AML-193 (cell line): Measurements from ENCODE around the gene KHDC4.

ENCODE experiments used
- DNase-seq, 2 experiments: peaks; one replicate each; lab custom pipeline; 2025; lab: John Stamatoyannopoulos, UW

Gene KHDC4

GRCh38 chr1:155969377-155969791 lies 35.2 kb upstream of the KHDC4 start:
- DNase-seq, result no peak

DNA sequence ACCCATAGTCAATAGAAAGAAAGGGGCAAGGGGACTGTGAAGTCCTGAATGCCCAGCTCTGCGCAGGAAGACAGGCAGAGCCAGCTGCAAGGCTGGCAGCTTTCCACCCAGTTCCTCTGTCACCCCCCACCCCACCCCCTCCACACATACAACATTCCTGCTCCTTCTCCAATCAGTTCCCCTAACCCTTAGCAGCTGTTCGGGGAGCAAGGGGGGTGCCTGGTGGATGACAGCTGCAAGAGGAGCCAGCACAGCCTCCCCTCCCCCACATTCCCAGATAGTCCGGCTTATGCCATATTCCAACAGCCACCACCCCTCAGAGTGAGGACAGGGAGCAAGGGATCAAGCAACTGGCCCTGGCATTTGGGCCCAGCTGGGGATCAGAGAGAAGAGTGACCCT lies 34.5 kb upstream of the KHDC4 start:
- no peak for DNase-seq

GRCh38 chr1:155968051-155968400 lies 33.8 kb upstream of the KHDC4 start:
- no peak for DNase-seq

- DNase-seq, result no peak
Observed at GRCh38 chr1:155967341-155968050, 33.3 kb upstream of the KHDC4 start.

DNA sequence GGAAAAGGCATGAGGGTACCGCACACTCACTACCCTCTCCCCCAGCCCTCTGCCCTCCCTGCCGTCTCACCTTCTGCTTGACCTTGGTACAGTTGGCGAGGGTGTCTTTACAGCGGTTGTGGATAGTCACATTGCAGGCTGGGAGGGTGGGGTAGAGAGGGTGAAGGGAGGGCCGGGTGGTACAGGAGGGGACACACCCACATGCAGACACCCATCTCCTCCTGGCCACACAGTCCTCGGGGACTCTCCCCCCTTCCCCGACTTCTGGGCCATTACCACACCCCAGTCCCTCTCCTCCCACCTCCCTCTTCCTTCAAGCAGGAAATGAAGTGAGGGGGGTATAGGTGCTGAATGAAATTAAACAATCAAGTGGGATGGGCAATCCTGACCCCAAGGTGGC lies 32.5 kb upstream of the KHDC4 start:
- no peak for DNase-seq

GRCh38 chr1:155966135-155966534 lies 31.9 kb upstream of the KHDC4 start:
- no peak for DNase-seq

DNA sequence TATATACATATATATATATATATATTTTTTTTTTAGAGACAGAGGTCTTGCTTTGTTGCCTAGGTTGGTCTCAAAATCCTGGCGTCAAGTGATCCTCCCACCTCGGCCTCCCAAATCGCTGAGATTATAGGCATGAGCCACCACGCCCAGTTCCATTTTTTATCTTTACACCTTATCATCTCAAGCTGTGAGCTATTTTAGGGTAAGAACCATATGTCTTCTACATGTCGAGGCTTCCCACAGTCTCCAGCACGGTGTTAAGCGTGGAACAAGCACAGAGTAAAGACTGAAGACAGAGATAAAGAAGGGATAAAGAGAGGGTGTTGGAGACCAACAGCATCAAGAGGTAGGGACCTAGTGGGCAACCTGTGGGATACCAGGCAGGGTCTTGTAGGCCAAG lies 30.0 kb upstream of the KHDC4 start:
- no peak for DNase-seq

DNA sequence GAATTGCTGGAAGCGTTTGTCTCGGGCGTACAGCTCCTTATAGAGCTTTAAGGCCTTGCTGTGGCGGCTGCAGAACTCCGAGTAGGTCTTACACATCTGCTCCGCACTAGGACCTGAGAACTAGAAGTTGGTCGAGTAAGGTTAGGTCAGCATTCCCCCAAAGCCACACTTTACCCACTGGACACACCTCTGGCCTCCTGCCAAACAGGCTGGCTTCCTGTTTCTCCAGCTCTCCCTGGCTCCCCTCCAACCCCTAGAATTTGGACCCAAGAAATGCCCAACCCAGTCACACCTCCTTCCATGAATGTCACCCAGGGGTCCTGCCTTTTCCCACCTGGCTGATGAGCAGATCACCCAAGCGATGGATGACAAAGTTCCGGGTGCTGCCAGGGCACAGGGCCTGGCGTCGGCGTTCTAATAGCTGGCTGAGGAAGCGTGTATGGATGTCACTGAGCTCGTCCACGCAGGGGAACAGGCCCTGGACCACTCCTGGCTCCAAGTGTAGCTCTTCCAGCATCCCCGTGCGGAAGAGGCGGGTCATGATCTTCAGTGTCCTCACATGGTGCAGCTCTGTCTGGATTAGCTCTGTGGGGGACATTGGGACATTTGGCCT lies 28.5 kb upstream of the KHDC4 start:
- DNase-seq, result no peak

DNA sequence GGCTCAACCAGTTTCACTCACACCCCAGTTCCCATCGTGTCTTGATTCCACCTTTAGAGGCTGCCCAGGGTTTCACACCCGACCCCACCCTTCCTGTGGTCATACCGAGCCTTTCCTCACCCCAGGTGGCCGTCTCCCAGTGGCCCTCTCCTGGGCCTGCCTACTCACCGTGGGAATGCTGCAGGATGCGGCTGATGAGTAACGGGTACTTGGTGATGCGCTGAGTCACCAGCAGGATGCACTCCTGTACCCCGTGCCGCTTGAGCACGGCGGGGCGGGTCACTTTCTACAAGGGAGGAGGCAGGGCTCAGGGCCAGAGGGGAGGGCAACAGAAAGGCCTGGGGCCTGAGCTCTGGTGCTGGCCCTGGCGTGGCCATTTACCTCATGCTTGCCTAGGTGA lies 27.7 kb upstream of the KHDC4 start:
- DNase-seq, result no peak

DNA sequence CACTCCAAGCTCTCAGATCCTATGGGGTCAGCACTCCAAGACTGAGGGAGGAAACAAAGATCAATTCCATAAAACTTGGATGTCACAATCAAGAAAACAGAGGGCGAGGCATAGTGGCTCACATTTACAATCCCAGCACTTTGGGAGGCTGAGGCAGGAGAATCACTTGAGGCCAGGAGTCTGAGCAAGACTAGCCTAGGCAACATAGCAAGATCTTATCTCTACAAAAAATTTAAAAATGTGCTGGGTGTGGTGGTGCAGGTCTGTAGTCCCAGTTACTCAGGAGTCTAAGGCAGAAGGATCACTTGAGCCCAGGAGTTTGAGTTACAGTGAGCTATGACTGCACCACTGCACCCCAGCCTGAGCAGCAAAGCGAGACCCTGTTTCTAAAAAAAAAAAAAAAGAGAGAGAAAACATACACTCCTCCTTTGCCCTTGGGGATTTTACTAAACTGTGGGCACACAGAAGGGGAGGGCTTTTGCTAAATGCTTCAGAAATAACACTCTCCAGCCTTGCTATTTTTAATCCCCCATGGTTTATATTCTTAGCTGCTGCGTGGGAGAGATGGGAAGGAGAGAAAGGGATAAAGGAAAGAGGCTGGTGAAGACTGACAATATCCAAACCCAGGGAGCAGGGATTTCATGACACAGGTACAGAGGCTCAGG lies 26.0 kb upstream of the KHDC4 start:
- no peak for DNase-seq

DNA sequence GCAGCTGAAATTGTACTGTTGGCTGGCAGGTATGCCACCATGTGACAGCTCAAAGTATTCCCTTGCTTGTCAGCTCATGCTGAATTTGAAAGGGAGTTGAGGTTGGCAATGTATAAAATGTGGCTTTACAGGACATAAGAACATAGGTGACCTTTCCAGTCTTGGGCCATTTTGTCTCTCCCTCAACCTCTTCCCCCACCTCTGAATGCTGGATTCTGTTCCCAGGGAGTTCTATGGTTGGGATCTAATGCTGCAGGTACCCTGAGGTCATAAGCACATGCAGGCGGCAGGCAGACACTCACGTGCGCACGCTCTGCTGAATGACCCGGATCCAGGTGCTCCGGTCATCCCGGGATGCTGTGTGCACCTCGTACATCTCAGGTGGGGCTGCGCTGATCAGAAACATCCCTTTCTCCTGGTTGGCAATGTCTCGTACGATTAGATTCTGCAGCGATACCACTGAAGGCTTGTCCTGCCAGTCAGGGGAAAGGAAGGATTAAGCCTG lies 23.2 kb upstream of the KHDC4 start:
- DNase-seq, result no peak

GRCh38 chr1:155954645-155955044 lies 20.4 kb upstream of the KHDC4 start:
- no peak for DNase-seq

- no peak for DNase-seq
Observed at GRCh38 chr1:155952505-155952890, 18.3 kb upstream of the KHDC4 start.

- no peak for DNase-seq
Observed at GRCh38 chr1:155951753-155952504, 17.7 kb upstream of the KHDC4 start.

DNA sequence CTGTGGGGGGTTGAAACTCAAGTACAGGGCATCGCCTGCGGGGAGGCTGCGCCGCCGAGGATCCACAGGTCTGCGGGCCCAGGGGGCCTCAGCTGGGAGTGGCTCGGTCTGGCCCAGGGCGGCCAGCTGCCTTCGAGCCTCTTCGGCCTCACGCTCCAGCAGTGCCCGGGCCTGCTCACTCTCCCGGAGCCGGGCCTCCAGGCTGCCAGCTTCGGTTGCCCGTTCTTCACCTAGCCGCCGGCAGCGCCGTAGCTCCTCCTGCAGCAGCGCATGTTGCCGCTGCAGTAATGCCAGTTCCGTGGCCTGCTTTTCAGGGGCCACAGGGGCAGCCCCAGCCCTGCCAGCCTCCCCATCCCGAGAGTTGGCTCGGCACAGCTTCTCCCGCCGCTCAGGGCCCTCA lies 16.6 kb upstream of the KHDC4 start:
- no peak for DNase-seq

DNA sequence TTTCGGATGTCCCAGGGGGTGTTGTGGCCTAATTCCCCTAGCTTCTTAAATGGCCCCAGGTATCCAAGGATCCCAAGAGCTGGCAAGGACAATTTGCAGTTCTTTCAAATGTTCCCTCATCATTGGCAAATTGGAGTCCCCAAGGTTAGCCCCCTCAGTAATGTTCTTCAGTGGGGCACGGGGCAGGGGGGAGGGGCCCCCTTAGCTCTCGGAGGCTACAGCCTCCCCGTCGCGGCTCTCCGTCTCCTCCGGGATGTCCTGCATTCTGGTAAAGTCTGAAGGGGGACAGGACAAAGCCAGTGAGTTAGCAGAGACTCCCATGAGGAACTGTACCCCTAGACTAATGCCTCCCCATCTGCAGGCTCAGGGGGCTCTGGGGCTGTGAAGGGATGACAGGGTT lies 13.5 kb upstream of the KHDC4 start:
- no peak for DNase-seq

- no peak for DNase-seq
Observed at GRCh38 chr1:155947292-155947691, 13.1 kb upstream of the KHDC4 start.

DNA sequence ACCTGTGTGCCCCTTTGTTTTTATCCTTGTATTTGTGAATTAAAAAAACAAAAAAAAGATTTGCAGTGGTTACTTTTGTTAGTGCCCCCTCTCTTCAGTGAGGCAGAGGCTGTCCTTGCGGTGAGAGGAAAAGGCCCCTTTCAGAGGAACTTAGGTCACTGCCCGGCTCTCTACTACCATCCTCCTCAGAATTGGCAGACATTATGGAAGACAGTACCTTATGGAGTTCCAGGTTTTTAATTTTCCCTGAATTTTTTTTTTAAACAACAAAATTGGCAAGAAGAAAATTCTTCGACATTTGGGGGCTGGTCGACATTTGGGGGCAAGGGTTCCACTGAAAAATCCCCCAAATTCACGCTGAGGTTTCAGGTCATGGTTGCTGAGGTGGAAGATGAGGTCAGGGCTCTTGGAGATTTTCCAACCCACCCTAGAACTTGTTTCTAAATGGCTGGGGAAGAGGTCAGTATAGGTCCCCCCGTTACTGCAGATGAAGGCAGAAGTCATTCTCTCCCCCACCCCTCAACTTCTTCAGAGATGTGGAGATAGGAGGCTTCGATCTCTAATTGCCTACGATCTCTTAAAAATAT lies 12.5 kb upstream of the KHDC4 start:
- no peak for DNase-seq

DNA sequence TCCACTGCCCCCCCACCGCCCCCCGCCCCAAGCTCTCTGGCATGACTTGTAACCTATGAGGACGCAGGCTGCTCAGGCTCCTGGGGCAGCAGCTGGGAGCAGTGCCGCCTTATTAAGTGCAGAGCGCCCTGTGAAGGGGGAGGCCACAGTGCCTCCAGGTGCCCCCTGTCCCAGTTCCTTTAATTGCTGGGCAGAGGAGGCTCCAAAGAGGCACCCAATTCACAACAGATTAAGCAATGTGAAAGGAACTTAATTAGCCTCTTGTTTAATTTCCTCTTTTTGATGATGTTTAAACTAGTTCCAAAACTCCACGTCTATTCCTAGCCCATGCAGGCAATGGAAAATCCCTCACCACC lies 10.2 kb upstream of the KHDC4 start:
- DNase-seq, result peak; percentile 29 to 32

DNA sequence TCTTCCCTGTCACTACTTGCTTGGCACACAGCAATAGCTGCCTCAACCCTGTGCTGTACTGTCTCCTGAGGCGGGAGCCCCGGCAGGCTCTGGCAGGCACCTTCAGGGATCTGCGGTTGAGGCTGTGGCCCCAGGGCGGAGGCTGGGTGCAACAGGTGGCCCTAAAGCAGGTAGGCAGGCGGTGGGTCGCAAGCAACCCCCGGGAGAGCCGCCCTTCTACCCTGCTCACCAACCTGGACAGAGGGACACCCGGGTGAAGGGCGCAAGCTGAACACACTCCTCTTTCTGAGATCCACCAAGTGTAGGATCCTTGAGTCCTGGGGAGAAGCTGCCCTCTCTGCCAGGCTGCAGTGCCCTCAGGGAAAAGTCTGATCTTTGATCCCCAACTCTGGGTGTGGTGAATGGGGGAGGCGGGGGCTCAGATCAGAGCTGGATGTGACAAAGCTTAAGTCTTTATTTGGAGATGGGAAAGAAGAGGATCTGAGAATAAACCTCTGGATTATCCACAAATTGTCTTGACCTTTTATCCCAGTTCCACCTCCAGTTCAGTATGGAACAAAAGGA lies 8.4 kb upstream of the KHDC4 start:
- no peak for DNase-seq

DNA sequence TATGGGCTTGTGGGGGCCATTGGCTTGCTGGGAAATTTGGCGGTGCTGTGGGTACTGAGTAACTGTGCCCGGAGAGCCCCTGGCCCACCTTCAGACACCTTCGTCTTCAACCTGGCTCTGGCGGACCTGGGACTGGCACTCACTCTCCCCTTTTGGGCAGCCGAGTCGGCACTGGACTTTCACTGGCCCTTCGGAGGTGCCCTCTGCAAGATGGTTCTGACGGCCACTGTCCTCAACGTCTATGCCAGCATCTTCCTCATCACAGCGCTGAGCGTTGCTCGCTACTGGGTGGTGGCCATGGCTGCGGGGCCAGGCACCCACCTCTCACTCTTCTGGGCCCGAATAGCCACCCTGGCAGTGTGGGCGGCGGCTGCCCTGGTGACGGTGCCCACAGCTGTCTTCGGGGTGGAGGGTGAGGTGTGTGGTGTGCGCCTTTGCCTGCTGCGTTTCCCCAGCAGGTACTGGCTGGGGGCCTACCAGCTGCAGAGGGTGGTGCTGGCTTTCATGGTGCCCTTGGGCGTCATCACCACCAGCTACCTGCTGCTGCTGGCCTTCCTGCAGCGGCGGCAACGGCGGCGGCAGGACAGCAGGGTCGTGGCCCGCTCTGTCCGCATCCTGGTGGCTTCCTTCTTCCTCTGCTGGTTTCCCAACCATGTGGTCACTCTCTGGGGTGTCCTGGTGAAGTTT lies 7.8 kb upstream of the KHDC4 start:
- DNase-seq, result no peak
